Parathyroid adenoma (tissue), 2 donors: ENCODE measurements around the gene IL1RL2.

Experiments
- H2AFZ ChIP-seq: fragments of 300-600 bp; sonication (generic); one replicate; pipeline ENCODE4 v1.7.0; 2017; ENCODE audit warnings: antibody characterized with exemption, mild to moderate bottlenecking
- H3K27ac ChIP-seq: fragments of 300-600 bp; sonication (generic); one replicate; pipeline ENCODE4 v1.7.0; 2017
- H3K27me3 ChIP-seq: fragments of 300-600 bp; sonication (generic); one replicate; pipeline ENCODE4 v1.7.0; 2017; ENCODE audit warnings: low read length; ENCODE audit not compliant: control insufficient read depth, insufficient read depth
- H3K36me3 ChIP-seq: fragments of 300-600 bp; sonication (generic); one replicate; pipeline ENCODE4 v1.7.0; 2017; ENCODE audit warnings: low read length; ENCODE audit not compliant: control insufficient read depth, insufficient read depth
- H3K4me1 ChIP-seq: fragments of 300-600 bp; sonication (generic); one replicate; pipeline ENCODE4 v1.7.0; 2017; ENCODE audit warnings: control low read depth
- H3K4me2 ChIP-seq: fragments of 300-600 bp; sonication (generic); one replicate; pipeline ENCODE4 v1.7.0; 2017; ENCODE audit warnings: low read length
- H3K4me3 ChIP-seq: fragments of 300-600 bp; sonication (generic); one replicate; pipeline ENCODE4 v1.7.0; 2017; ENCODE audit warnings: low read depth, low read length
- H3K79me2 ChIP-seq: fragments of 300-600 bp; sonication (generic); one replicate; pipeline ENCODE4 v1.7.0; 2017; ENCODE audit warnings: control low read depth
- H3K9ac ChIP-seq: fragments of 300-600 bp; sonication (generic); one replicate; pipeline ENCODE4 v1.7.0; 2017; ENCODE audit warnings: mild to moderate bottlenecking
- H3K9me3 ChIP-seq: fragments of 300-600 bp; sonication (generic); one replicate; pipeline ENCODE4 v1.7.0; 2017; ENCODE audit warnings: low read length; ENCODE audit not compliant: control insufficient read depth
- TF ChIP-seq, protein P1 (sequence below): fragments of 300-600 bp; sonication (generic); IDR thresholded peaks from one replicate; pipeline ENCODE4 v1.7.0; 2017; ENCODE audit warnings: antibody characterized with exemption, mild to moderate bottlenecking
- donor health status: primary hyperparathyroidism.

Gene IL1RL2

DNA sequence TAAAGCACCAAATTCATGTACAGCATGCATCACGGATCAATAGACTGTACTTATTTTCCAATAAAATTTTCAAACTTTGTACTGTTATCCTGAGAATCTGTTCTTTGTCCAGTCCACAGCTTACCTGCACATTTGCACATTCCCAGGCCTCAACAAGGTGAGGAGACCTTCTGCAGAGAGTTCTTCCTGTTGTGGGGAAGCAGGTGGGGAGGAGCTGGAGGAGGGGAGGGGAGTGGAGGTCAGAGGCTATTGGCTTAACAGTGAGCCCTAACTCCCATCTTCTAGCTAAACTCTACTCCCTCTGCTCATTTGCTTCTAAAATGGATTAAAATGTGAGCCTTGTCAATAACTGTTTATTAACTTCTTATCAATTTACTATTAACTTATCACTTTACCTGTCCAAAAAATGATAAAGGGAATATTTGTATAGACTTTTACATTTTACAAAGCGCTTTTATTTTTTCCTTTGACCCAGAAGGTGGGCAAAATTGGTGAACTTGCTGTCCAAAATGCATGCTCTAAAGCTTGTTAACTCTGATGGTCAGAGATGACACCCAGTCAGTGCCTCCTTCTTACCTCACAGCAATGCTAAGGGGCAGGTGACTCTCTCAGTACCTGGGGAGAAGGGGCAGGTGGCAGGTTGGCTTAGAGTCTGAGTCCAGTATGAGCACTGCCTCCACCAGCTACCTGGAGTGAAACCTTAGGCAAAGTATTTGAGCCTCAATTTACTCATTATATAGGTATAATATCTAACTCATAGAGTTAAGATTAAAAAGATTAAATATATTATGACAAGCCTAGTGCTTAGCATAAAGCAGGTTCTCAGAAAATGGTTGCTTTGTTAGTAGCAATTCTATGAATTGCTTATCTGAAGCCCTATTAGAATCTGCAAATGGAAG is 6.8 kb upstream of the IL1RL2 start:
- Histone ChIP-seq H3K27me3 (no peaks in the 10 kb centered on the region), H3K9ac (no peak overlapping the region), H3K27ac (no peak overlapping the region), H3K4me2 (no peak overlapping the region), H2AFZ (no peak overlapping the region), H3K4me3 (no peak overlapping the region), H3K36me3 (no peaks in the 10 kb centered on the region), H3K79me2 (no peaks in the 10 kb centered on the region), H3K4me1 (no peaks in the 10 kb centered on the region), H3K9me3 (no peaks in the 10 kb centered on the region)
- TF ChIP-seq, protein P1, sequence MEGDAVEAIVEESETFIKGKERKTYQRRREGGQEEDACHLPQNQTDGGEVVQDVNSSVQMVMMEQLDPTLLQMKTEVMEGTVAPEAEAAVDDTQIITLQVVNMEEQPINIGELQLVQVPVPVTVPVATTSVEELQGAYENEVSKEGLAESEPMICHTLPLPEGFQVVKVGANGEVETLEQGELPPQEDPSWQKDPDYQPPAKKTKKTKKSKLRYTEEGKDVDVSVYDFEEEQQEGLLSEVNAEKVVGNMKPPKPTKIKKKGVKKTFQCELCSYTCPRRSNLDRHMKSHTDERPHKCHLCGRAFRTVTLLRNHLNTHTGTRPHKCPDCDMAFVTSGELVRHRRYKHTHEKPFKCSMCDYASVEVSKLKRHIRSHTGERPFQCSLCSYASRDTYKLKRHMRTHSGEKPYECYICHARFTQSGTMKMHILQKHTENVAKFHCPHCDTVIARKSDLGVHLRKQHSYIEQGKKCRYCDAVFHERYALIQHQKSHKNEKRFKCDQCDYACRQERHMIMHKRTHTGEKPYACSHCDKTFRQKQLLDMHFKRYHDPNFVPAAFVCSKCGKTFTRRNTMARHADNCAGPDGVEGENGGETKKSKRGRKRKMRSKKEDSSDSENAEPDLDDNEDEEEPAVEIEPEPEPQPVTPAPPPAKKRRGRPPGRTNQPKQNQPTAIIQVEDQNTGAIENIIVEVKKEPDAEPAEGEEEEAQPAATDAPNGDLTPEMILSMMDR, result no peak

DNA sequence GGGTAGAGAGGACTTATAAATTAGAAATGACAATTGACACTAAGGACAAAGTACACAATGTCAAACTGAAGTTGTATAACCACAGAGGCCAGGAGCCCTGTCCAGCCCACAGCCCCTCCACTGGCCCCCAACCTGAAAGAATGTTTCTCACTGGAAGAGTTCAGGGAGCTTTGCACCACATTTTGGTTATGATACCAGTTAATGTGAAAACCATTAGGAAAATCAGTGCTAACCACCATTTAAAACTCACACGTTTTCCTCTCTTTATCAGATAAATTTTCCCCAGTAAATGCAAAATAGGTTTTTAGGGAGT is 6.2 kb upstream of the IL1RL2 start:
- TF ChIP-seq, protein P1, result no peak
- H3K79me2 ChIP-seq, result no peaks in the 10 kb centered on the region
- H3K4me1 ChIP-seq, result no peaks in the 10 kb centered on the region
- H3K4me3 ChIP-seq, result no peak overlapping the region
- H3K27me3 ChIP-seq, result no peaks in the 10 kb centered on the region
- no peak overlapping the region for H3K9ac ChIP-seq
- no peak overlapping the region for H3K27ac ChIP-seq
- H3K4me2 ChIP-seq, result no peak overlapping the region
- H3K9me3 ChIP-seq, result no peaks in the 10 kb centered on the region
- H3K36me3 ChIP-seq, result no peaks in the 10 kb centered on the region
- no peak overlapping the region for H2AFZ ChIP-seq

DNA sequence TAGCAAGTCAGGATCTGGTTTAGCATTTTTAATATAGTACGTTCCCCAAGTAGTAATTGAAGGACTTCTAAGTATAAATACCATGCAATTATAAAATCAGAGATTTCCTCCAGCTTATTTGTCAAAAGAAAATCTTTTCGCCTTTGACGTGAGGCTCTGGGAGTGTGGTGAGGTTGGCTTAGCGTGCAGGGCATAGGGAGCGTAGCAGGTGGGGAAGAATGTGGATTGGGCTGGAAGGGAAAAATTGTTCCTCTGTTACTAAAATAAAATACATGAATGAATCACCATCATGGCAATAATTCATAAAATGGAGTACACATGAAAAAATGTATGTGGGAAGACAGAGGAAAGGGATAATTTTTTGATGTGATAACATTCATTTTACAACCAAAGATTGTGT is 5.4 kb upstream of the IL1RL2 start:
- H3K9ac ChIP-seq, result no peak overlapping the region
- H3K9me3 ChIP-seq, result no peaks in the 10 kb centered on the region
- H3K27ac ChIP-seq, result no peak overlapping the region
- H2AFZ ChIP-seq, result no peak overlapping the region
- no peak overlapping the region for H3K4me2 ChIP-seq
- no peaks in the 10 kb centered on the region for H3K79me2 ChIP-seq
- H3K4me3 ChIP-seq, result no peak overlapping the region
- H3K27me3 ChIP-seq, result no peaks in the 10 kb centered on the region
- TF ChIP-seq, protein P1, result no peak
- H3K36me3 ChIP-seq, result no peaks in the 10 kb centered on the region
- H3K4me1 ChIP-seq, result peaks cover under 1% of the 10 kb centered on the region

DNA sequence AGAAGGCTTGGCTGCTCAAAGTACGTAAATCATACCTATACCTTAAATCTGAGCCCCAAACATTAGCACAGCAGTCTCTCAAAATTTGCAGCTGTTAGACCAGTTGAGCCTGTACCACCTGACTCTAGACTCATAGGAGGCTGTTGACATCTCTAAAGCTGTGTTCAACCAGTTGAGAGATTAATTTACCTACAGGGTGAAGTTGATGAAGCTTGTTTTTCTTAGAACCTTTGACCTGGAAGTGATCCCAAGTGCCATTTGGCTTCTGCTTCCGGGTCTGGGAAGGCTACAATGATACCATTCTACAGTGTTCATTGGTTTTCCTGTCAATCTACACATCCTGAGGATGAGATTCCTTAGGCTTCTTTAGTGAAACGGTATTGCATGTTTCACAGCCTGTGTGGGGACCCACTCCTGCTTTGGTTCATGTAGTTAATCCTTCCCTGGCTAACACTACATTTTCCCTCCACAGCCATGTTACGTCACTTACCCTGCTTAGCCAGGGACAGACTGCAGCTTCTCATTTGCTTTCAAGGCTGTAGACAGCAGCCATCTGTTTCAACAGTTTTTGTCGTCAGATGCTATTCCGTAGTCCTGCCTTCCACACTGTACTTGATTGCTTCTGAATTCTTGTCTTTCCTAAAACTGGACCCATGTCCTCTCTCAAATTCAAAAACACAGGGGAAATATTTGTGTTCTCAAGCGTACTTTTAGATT is 4.7 kb upstream of the IL1RL2 start:
- Histone ChIP-seq H3K36me3 (no peaks in the 10 kb centered on the region), H3K4me1 (peaks cover 5% of the 10 kb centered on the region), H3K4me2 (no peak overlapping the region), H2AFZ (no peak overlapping the region), H3K79me2 (no peaks in the 10 kb centered on the region), H3K9ac (no peak overlapping the region), H3K4me3 (no peak overlapping the region), H3K9me3 (no peaks in the 10 kb centered on the region), H3K27ac (no peak overlapping the region), H3K27me3 (no peaks in the 10 kb centered on the region)
- TF ChIP-seq, protein P1, result no peak
